ENCODE results near the gene NRAP.

Gene NRAP

GRCh38 chr10:113625461-113626186, 38.2 kb downstream of the NRAP start:
- Histone ChIP-seq H3K27ac (no peak overlapping the region), H3K36me3 (replicated peaks) (no peaks in the 10 kb centered on the region), H3K27me3 (replicated peaks) (no peaks in the 10 kb centered on the region), H3K4me3 (ENCODE audit: low read depth, low read length) (no peak overlapping the region)
- DNase-seq, result no peak
- TF ChIP-seq CTCF (IDR thresholded peaks at IDR 0.05; ENCODE audit: low read depth, low read length, missing control alignments), result no peak
- in situ Hi-C loops (cut with HindIII; ENCODE audit: low pct_ligation_motif_present, low sequenced_read_pairs), result no loop called here

GRCh38 chr10:113622831-113623230, 41.0 kb downstream of the NRAP start:
- Histone ChIP-seq H3K27me3 (replicated peaks) (no peaks in the 10 kb centered on the region), H3K27ac (no peak overlapping the region), H3K36me3 (replicated peaks) (no peaks in the 10 kb centered on the region), H3K4me3 (ENCODE audit: low read depth, low read length) (no peak overlapping the region)
- no peak for DNase-seq
- no peak for TF ChIP-seq CTCF (IDR thresholded peaks at IDR 0.05; ENCODE audit: low read depth, low read length, missing control alignments)
- in situ Hi-C loops (cut with HindIII; ENCODE audit: low pct_ligation_motif_present, low sequenced_read_pairs), result no loop called here

DNA sequence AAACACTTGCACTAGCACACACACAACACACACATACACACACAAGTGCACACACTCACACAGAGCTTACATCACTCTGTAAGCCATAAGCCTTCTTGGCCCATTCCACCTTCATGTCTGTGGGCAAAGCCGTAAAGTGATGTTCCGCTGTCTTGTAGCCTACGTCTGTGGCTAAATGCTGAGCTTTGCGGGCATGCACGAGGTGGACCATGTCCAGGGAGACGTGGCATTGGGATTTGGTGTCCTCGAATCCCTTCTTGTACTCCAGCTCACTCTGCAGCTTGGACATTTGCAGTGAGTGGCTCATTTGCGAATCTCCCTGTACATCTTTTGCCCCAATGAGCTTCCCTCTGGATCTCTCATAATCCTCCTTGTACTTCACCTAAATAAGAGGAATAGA, 42.0 kb downstream of the NRAP start:
- H3K27ac ChIP-seq, result no peak overlapping the region
- no peaks in the 10 kb centered on the region for H3K27me3 ChIP-seq (replicated peaks)
- in situ Hi-C loops (cut with HindIII; ENCODE audit: low pct_ligation_motif_present, low sequenced_read_pairs), result no loop called here
- no peaks in the 10 kb centered on the region for H3K36me3 ChIP-seq (replicated peaks)
- no peak for TF ChIP-seq CTCF (IDR thresholded peaks at IDR 0.05; ENCODE audit: low read depth, low read length, missing control alignments)
- no peak overlapping the region for H3K4me3 ChIP-seq (ENCODE audit: low read depth, low read length)
- DNase-seq, result no peak

DNA sequence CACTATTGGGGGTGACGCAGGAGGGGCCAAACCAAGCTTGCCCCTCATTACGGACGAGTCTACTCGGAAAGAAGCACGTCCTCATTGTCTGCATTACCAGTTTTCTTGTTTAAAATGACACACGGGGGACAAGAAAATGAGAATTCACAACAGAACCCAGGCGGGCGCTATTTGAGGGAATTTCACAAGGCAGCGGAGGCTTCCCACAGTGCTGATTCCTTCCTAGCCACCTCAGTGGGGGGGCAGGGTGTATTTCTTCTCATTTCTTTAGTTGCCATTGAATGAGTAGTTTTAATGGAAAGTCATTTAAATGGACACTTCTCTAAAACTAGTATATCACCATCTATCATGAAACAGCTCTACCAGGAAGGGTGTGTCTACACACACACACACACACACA, 42.9 kb downstream of the NRAP start:
- H3K27me3 ChIP-seq (replicated peaks), result no peaks in the 10 kb centered on the region
- no peaks in the 10 kb centered on the region for H3K36me3 ChIP-seq (replicated peaks)
- no peak overlapping the region for H3K4me3 ChIP-seq (ENCODE audit: low read depth, low read length)
- H3K27ac ChIP-seq, result no peak overlapping the region
- no peak for DNase-seq
- in situ Hi-C loops (cut with HindIII; ENCODE audit: low pct_ligation_motif_present, low sequenced_read_pairs), result no loop called here
- TF ChIP-seq CTCF (IDR thresholded peaks at IDR 0.05; ENCODE audit: low read depth, low read length, missing control alignments), result no peak

DNA sequence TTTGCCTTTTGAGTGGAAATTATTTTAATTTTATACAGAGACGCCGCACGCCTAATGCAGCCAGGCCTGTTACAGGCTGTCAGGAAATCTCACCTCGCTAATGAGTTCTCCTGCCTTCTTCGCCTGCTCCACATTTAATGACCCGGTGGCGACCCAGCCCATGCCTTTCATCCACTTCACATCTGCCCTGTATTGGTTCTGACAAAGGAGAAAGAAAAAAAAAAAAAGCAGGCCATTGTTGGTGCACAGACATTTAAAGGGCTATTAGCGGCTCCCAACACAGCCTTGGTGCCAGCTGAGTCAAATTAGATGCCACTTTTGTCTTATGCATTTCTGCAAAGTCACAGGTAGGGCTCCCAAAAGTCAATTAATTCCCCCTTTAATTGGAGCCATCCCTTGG, 43.3 kb downstream of the NRAP start:
- H3K27ac ChIP-seq, result no peak overlapping the region
- no peaks in the 10 kb centered on the region for H3K27me3 ChIP-seq (replicated peaks)

More for the DNA sequence above, 43.3 kb downstream of the NRAP start:
- in situ Hi-C loops (cut with HindIII; ENCODE audit: low pct_ligation_motif_present, low sequenced_read_pairs), result no loop called here
- Histone ChIP-seq H3K4me3 (ENCODE audit: low read depth, low read length) (no peak overlapping the region), H3K36me3 (replicated peaks) (no peaks in the 10 kb centered on the region)
- DNase-seq, result no peak
- TF ChIP-seq CTCF (IDR thresholded peaks at IDR 0.05; ENCODE audit: low read depth, low read length, missing control alignments), result no peak

Data from brain microvascular endothelial cell (primary cell).